ENCODE data around the gene LAMC1.

- no peak for TF ChIP-seq POLR2A (IDR thresholded peaks at IDR 0.05)
- TF ChIP-seq CTCF (IDR thresholded peaks at IDR 0.05): no peak
These were observed 10.0 kb downstream of the LAMC1 start for GRCh38 chr1:183033205-183033604.

All from body of pancreas (tissue), 4 donors.